Prostate gland (tissue), 2 donors: ENCODE measurements around the gene ZNF74. TPM values are rescaled to one million over a fixed set of nuclear protein-coding genes. Genes with fewer than 3 reads are reported as not detected.

Experiments
- DNase-seq: peaks from one replicate; pipeline ENCODE4 v3.0.0-alpha.2; 2019; ENCODE audit warnings: low spot score
- H3K27ac ChIP-seq, 2 donors: fragments of 200-600 bp; sonication (generic); 2 replicates each; pipeline ENCODE4 v1.5.1; 2017 to 2019
- H3K27me3 ChIP-seq: fragments of 200-600 bp; sonication (generic); replicated peaks from 2 replicates; pipeline ENCODE4 v1.5.1; 2019; ENCODE audit not compliant: insufficient read depth
- H3K36me3 ChIP-seq, 2 donors: fragments of 200-600 bp; sonication (generic); 1 replicate in 1 of 2; 2 replicates in 1 of 2; pipeline versions ENCODE4 v1.5.1 to v1.8.1; 2017 to 2019
- H3K4me1 ChIP-seq: fragments of 200-600 bp; sonication (generic); replicated peaks from 2 replicates; pipeline ENCODE4 v1.5.1; 2019
- H3K4me3 ChIP-seq, 2 donors: fragments of 200-600 bp; sonication (generic); 2 replicates each; pipeline ENCODE4 v1.5.1; 2017 to 2019
- H3K9me3 ChIP-seq: fragments of 200-600 bp; sonication (generic); 2 replicates; pipeline ENCODE4 v1.5.1; 2017
- POLR2A ChIP-seq: fragments of 450-650 bp; IDR thresholded peaks from one replicate; pipeline ENCODE4 v1.6.1; 2016; ENCODE audit warnings: antibody characterized with exemption, mild to moderate bottlenecking
- POLR2AphosphoS5 ChIP-seq: sonication (generic); formaldehyde crosslinking; IDR thresholded peaks from one replicate; pipeline ENCODE4 v1.6.1; 2017; ENCODE audit warnings: antibody characterized with exemption
- WGBS: methylation state at CpG from one replicate; pipeline ENCODE4 v1.1.5; 2018; 5-methylcytosine and 5-hydroxymethylcytosine counted together
- intact Hi-C: fragments of 100-400 bp; cut with DNase I; formaldehyde crosslinking; loops from one replicate; pipeline ENCODE4 v1.14.2; 2022
- total RNA-seq, 2 donors: library from RNA; depleted of rRNA; stranded (reverse); fragments of >200 nt; gene quantifications; one replicate each; pipeline ENCODE4 v1.1.0, GENCODE V29; 2016
- TF ChIP-seq, protein P1 (sequence below), 4 experiments: fragments of 200-600 bp in 2 of 4; fragments of 450-650 bp in 2 of 4; sonication (generic) in 2 of 4; IDR thresholded peaks; 1 replicate in 3 of 4; 2 replicates in 1 of 4; pipeline ENCODE4 v1.5.1; 2016 to 2019; ENCODE audit warnings: antibody characterized with exemption in 4 of 4, mild to moderate bottlenecking in 2 of 4, moderate library complexity in 2 of 4

ZNF74 gene
- total RNA-seq, 2 donors from 2014 or later: 17.0 to 41.6 TPM

DNA sequence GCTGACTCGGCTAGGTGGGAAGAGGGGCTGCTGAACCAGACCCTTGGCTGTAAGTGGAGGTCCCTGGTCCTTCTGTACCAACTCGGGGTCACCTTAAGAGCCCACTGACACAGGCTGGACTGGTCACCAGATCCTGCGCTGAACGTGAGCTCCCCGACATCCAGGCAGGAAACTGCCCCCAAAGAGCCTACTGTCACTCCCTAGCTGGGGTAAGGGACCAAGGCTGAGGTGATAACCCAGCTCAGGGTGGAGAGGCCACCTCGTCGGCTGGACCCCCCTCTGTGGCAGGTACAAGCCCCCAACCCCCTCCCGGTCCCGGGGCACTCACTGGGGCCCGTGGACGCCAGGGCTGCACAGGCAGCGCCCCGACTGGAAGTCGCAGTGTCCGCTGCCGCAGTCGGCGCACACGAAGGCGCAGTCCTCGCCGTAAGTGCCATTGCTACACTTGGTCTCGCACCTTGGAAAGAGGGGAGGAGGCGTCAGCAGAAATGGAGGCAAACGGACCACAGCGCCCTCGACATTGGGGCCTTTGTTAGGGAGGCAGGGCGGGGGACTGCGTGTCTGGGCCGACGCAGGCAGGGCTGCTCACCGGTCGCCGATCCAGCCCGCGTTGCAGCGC is 36.3 kb downstream of the ZNF74 start:
- Histone ChIP-seq H3K27ac (no peak overlapping the region), H3K27me3 (no peaks in the 10 kb centered on the region), H3K9me3 (no peaks in the 10 kb centered on the region), H3K4me3 (no peak overlapping the region), H3K36me3 (no peaks in the 10 kb centered on the region), H3K4me1 (peaks cover 8% of the 10 kb centered on the region)
- DNase-seq: no peak
- intact Hi-C loops: loop anchor here (10.0 kb wide), 1 partner anchor 125 kb away; no protein-coding TSS in a partner anchor
- 78% methylated on average over 30 of the region's 37 CpGs for WGBS
- no peak for TF ChIP-seq POLR2A
- no peak for TF ChIP-seq POLR2AphosphoS5
- TF ChIP-seq, protein P1, sequence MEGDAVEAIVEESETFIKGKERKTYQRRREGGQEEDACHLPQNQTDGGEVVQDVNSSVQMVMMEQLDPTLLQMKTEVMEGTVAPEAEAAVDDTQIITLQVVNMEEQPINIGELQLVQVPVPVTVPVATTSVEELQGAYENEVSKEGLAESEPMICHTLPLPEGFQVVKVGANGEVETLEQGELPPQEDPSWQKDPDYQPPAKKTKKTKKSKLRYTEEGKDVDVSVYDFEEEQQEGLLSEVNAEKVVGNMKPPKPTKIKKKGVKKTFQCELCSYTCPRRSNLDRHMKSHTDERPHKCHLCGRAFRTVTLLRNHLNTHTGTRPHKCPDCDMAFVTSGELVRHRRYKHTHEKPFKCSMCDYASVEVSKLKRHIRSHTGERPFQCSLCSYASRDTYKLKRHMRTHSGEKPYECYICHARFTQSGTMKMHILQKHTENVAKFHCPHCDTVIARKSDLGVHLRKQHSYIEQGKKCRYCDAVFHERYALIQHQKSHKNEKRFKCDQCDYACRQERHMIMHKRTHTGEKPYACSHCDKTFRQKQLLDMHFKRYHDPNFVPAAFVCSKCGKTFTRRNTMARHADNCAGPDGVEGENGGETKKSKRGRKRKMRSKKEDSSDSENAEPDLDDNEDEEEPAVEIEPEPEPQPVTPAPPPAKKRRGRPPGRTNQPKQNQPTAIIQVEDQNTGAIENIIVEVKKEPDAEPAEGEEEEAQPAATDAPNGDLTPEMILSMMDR (IDR thresholded peaks at IDR 0.05): no peak

DNA sequence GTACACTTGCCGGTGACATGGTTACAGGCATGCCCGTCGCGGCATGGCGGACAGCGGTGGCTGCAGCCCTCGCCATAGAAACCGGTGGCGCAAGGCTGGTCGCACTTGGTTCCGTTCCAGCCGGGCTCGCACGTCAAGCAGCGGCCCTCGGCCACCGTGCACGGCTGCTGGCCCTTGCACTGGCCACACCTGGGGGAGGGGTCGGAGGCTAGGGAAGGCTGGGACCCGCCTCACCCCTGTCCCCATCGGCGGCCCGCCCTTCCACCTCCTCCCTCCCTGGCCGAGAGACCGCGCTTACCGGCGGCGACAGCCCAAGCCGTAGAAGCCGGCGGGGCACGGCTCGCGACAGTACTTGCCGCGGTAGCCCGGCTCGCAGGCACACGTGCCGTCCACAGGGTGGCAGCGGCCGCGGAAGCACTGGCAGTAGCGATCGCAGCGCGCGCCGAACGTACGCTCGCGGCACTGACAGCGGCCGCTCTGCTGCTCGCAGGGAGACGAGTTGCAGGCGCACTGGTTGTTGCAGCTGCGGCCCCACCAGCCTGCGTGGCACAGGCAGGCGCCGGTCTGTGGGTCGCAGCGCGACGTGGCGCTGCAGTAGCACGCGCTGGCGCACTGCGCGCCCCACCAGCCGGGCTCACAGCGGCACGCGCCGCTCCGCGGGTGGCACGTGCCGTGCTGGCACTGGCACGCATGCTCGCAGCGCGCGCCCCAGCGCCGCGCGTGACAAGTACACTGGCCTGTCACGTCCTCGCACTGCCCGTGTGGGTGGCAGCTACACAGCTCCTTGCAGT is 37.0 kb downstream of the ZNF74 start:
- intact Hi-C loops: loop anchor here (10.0 kb wide), 1 partner anchor 124 kb away; no protein-coding TSS in a partner anchor
- Histone ChIP-seq H3K36me3 (no peaks in the 10 kb centered on the region), H3K27me3 (no peaks in the 10 kb centered on the region), H3K9me3 (no peaks in the 10 kb centered on the region), H3K27ac (no peak overlapping the region), H3K4me1 (peaks cover 10% of the 10 kb centered on the region), H3K4me3 (peak overlapping the region in 1 of 2 donors; percentile 29)
- DNase-seq: peak; percentile 33
- 34% methylated on average over 51 of the region's 94 CpGs for WGBS
- TF ChIP-seq POLR2A (no peak), POLR2AphosphoS5 (no peak)
- TF ChIP-seq, protein P1 (IDR thresholded peaks at IDR 0.05): peak in 2 of 4 experiments; percentile 44 to 48

DNA sequence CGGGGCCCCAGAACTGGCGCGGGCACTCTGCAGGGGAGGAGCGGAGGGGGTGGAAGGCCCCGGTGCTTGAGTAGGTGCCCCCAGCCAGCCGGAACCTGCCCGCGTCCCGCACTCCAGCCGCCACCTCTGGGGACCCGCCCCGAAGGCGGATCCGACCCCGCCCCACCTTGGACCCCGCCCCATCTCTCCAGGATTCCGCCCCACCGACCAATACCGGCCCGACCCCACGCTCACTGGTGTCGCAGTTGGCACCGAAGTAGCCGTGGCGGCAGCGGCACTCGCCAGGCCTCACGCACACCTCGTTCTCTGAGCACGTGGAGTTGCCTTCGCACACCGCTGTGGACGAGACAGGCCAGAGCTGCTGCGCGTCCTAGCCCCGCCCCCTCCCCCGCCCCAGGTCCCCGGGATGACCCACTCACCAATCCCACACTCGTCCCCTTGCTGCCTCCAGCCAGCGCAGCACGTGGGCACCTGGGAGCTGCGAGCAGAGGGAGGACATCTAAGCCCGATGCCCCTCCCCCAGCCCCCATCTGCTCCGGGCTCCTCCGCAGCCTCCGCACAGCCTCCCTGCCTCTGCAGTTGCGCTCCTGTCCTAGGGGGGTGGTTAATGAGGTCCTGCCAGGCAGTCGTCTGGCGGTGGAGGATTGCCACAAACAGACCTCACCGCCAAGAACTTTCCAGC is 37.7 kb downstream of the ZNF74 start:
- no peak overlapping the region for H3K27ac ChIP-seq
- intact Hi-C loops: loop anchor here (10.0 kb wide), 1 partner anchor 123 kb away; no protein-coding TSS in a partner anchor
- H3K4me1 ChIP-seq: peaks cover 14% of the 10 kb centered on the region
- no peaks in the 10 kb centered on the region for H3K27me3 ChIP-seq
- WGBS: 48% methylated on average over 34 of the region's 50 CpGs
- peak overlapping the region in 1 of 2 donors; percentile 29 for H3K4me3 ChIP-seq
- no peak for TF ChIP-seq POLR2AphosphoS5
- no peak for TF ChIP-seq POLR2A
- TF ChIP-seq, protein P1 (IDR thresholded peaks at IDR 0.05): no peak
- H3K36me3 ChIP-seq: no peaks in the 10 kb centered on the region
- DNase-seq: no peak
- no peaks in the 10 kb centered on the region for H3K9me3 ChIP-seq

DNA sequence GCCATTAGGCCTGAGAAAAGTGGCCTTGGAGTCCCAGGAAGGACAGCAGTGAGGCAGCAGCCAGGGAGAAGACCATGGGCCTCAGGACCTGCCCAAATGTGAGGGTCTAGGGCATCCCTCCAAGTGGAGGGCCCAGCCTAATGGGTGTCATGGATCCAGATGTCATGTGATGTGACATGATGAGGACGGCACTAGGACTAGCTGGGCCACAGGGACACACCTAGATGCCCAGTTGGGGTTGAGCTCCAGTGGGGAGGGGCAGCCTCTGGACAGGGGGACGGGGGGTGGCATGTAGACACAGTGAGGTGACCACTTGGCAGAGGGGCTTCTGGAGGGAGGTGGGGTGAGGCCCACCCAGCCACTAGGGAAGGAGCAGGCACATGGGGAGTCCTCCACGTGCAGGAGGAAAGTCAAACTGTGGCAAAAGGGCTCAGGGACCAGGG is 38.3 kb downstream of the ZNF74 start:
- peaks cover 14% of the 10 kb centered on the region for H3K4me1 ChIP-seq
- no peak for DNase-seq
- intact Hi-C loops: loop anchor here (10.0 kb wide), 1 partner anchor 123 kb away; no protein-coding TSS in a partner anchor

More for the DNA sequence above, 38.3 kb downstream of the ZNF74 start:
- Histone ChIP-seq H3K36me3 (no peaks in the 10 kb centered on the region), H3K9me3 (no peaks in the 10 kb centered on the region), H3K27me3 (no peaks in the 10 kb centered on the region), H3K27ac (no peak overlapping the region), H3K4me3 (no peak overlapping the region)
- TF ChIP-seq POLR2AphosphoS5 (no peak), POLR2A (no peak)
- TF ChIP-seq, protein P1 (IDR thresholded peaks at IDR 0.05): no peak
- WGBS: 94% methylated on average over 3 of the region's 3 CpGs
